A549 treated with GW870086 at 1 μM for 4 hours (cell line): ENCODE results near the gene INSRR. TPM values are rescaled to one million over a fixed set of nuclear protein-coding genes. Genes with fewer than 3 reads are reported as not detected.

ENCODE experiments used
- total RNA-seq: library from RNA; stranded (reverse); fragments of 200-300 nt; extraction: Qiagen RNA extraction; gene quantifications from 5 replicates; pipeline ENCODE4 v1.2.3, GENCODE V29; 2022; ENCODE audit warnings: low read depth

Gene INSRR
- total RNA-seq = not detected in 5 replicates

GRCh38 chr1:156858959-156859522, at the start of gene INSRR:
INSRR (minus strand) TSS chr1:156859117; CDS start chr1:156858621, 496 bp downstream.

GRCh38 chr1:156893048-156893953, 34.4 kb upstream of the INSRR start, which contains the start of gene PEAR1:
PEAR1 (plus strand) TSS chr1:156893718; CDS start chr1:156903927, 10,209 bp downstream.

GRCh38 chr1:156860628-156861423, 1.9 kb upstream of the INSRR start, which contains the start of gene NTRK1:
NTRK1 (plus strand) TSS chr1:156860865; CDS start chr1:156860935, 70 bp downstream.

GRCh38 chr1:156816561-156817328, 42.2 kb downstream of the INSRR start, which contains the start of gene SH2D2A:
SH2D2A (minus strand) TSS chr1:156816848; CDS start chr1:156816708, 140 bp downstream.

Other genes with a start within 250 kb of the INSRR start
- gene HAPLN2, start 239.7 kb downstream of the INSRR start, total RNA-seq = 0.21 to 0.23 TPM in 2 of 5 replicates, not detected in the others
- gene BCAN, start 217.0 kb downstream of the INSRR start, total RNA-seq = 0.16 to 0.21 TPM in 2 of 5 replicates, not detected in the others
- gene NES, start 181.7 kb downstream of the INSRR start, total RNA-seq = 1.1 to 1.4 TPM (median 1.2 TPM) in 5 replicates
- gene CRABP2, start 153.5 kb downstream of the INSRR start, total RNA-seq = 7.8 to 14.9 TPM (median 8.6 TPM) in 5 replicates
- 22.0 to 25.7 TPM (median 23.5 TPM) in 5 replicates for gene METTL25B, start 130.6 kb downstream of the INSRR start, total RNA-seq
- 35.0 to 47.3 TPM (median 43.7 TPM) in 5 replicates for gene ISG20L2, start 130.4 kb downstream of the INSRR start, total RNA-seq
- gene MRPL24, start 118.0 kb downstream of the INSRR start, total RNA-seq = 175 to 202 TPM (median 193 TPM) in 5 replicates
- 408 to 438 TPM (median 425 TPM) in 5 replicates for gene HDGF, start 107.4 kb downstream of the INSRR start, total RNA-seq
- 66.3 to 83.8 TPM (median 72.0 TPM) in 5 replicates for gene PRCC, start 91.6 kb downstream of the INSRR start, total RNA-seq
- 2.6 to 3.9 TPM (median 3.2 TPM) in 5 replicates for gene SH2D2A, start 42.3 kb downstream of the INSRR start, total RNA-seq
- gene NTRK1, start 1.7 kb upstream of the INSRR start, total RNA-seq = 0.03 to 0.18 TPM (median 0.16 TPM) in 4 of 5 replicates, not detected in the other
- 5.7 to 7.5 TPM (median 6.1 TPM) in 5 replicates for gene PEAR1, start 34.6 kb upstream of the INSRR start, total RNA-seq
- 0.11 to 0.22 TPM (median 0.19 TPM) in 3 of 5 replicates, not detected in the others for gene LRRC71, start 61.5 kb upstream of the INSRR start, total RNA-seq
- gene ARHGEF11, start 186.6 kb upstream of the INSRR start, total RNA-seq = 15.6 to 19.9 TPM (median 17.9 TPM) in 5 replicates
- gene ETV3L, start 240.7 kb upstream of the INSRR start, total RNA-seq = not detected in 5 replicates